Neural progenitor cell (in vitro differentiated cells): ENCODE results near the gene NOP16. TPM values are rescaled to one million over a fixed set of nuclear protein-coding genes. Genes with fewer than 3 reads are reported as not detected.
"Not testable (repeated sequence)": the region's sequence is repeated elsewhere in the genome, so short reads cannot be mapped to it uniquely, and the experiment has no call there.

Experiments
- DNase-seq: peaks from one replicate; pipeline ENCODE4 v3.0.0-alpha.2; 2016; ENCODE audit warnings: low spot score
- H2AFZ ChIP-seq: fragments of 200-600 bp; sonication (generic); replicated peaks from 2 replicates; pipeline ENCODE4 v1.6.1; 2016; ENCODE audit warnings: antibody characterized with exemption
- H3F3A ChIP-seq: fragments of 200-600 bp; sonication (generic); 2 replicates; pipeline ENCODE4 v1.6.1; 2016; ENCODE audit warnings: antibody characterized with exemption, low read depth
- H3K27ac ChIP-seq: fragments of 200-600 bp; sonication (generic); 2 replicates; pipeline ENCODE4 v1.5.1; 2016; ENCODE audit warnings: mild to moderate bottlenecking
- H3K27me3 ChIP-seq: fragments of 200-600 bp; sonication (generic); 2 replicates; pipeline ENCODE4 v1.6.1; 2016; ENCODE audit warnings: mild to moderate bottlenecking, moderate library complexity
- H3K36me3 ChIP-seq: fragments of 200-600 bp; sonication (generic); 2 replicates; pipeline ENCODE4 v1.5.1; 2016
- H3K4me1 ChIP-seq: fragments of 200-600 bp; sonication (generic); 2 replicates; pipeline ENCODE4 v1.6.1; 2016; ENCODE audit warnings: mixed run types
- H3K4me2 ChIP-seq: fragments of 200-600 bp; sonication (generic); 2 replicates; pipeline ENCODE4 v1.6.1; 2016
- H3K4me3 ChIP-seq: fragments of 200-600 bp; sonication (generic); 2 replicates; pipeline ENCODE4 v1.5.1; 2016
- H3K79me2 ChIP-seq: fragments of 200-600 bp; sonication (generic); 2 replicates; pipeline ENCODE4 v1.6.1; 2016; ENCODE audit warnings: low read depth
- H3K9ac ChIP-seq: fragments of 200-600 bp; sonication (generic); 2 replicates; pipeline ENCODE4 v1.6.1; 2016
- H3K9me3 ChIP-seq: fragments of 200-600 bp; sonication (generic); 2 replicates; pipeline ENCODE4 v1.5.1; 2016; ENCODE audit warnings: low read depth
- H4K20me1 ChIP-seq: fragments of 200-600 bp; sonication (generic); 2 replicates; pipeline ENCODE4 v1.6.1; 2016; ENCODE audit warnings: low read depth
- H3K27ac Mint-ChIP-seq: 3 replicates; pipeline ENCODE4 v1.8.0; 2021; ENCODE audit warnings: mixed read lengths
- H3K27me3 Mint-ChIP-seq: 2 replicates; pipeline ENCODE4 v1.8.0; 2022; ENCODE audit warnings: low read depth, mild to moderate bottlenecking, inconsistent platforms, moderate library complexity, mixed read lengths; ENCODE audit not compliant: insufficient read depth
- H3K36me3 Mint-ChIP-seq: 3 replicates; pipeline ENCODE4 v1.8.0; 2021; ENCODE audit warnings: mixed read lengths
- H3K4me1 Mint-ChIP-seq: 3 replicates; pipeline ENCODE4 v1.8.0; 2021; ENCODE audit warnings: mixed read lengths
- H3K4me3 Mint-ChIP-seq: 3 replicates; pipeline ENCODE4 v1.8.0; 2021; ENCODE audit warnings: mild to moderate bottlenecking, moderate library complexity, mixed read lengths
- H3K9me3 Mint-ChIP-seq: 3 replicates; pipeline ENCODE4 v1.8.0; 2020; ENCODE audit warnings: mixed read lengths
- CTCF ChIP-seq: fragments of 200-600 bp; sonication (generic); IDR thresholded peaks from 2 replicates; pipeline ENCODE4 v1.5.1; 2017; ENCODE audit warnings: antibody characterized with exemption, mild to moderate bottlenecking
- EZH2 ChIP-seq: fragments of 200-600 bp; sonication (generic); IDR thresholded peaks from 2 replicates; pipeline ENCODE4 v1.6.1; 2017; ENCODE audit warnings: antibody characterized with exemption, mild to moderate bottlenecking, moderate library complexity
- EZH2phosphoT487 ChIP-seq: fragments of 200-600 bp; sonication (generic); IDR thresholded peaks from 2 replicates; pipeline ENCODE4 v1.6.1; 2017; ENCODE audit warnings: antibody characterized with exemption
- total RNA-seq: library from RNA; depleted of rRNA; stranded (reverse); fragments of >200 nt; gene quantifications from 2 replicates; pipeline ENCODE4 v1.2.3, GENCODE V29; 2015; ENCODE audit warnings: low replicate concordance

NOP16 gene
- total RNA-seq, 1 donor from 2014 or later: 10.3 TPM

- Mint-ChIP-seq H3K4me1 (peaks cover 2% of the 10 kb centered on the region), H3K36me3 (no peaks in the 10 kb centered on the region), H3K27ac (no peak overlapping the region), H3K9me3 (no peaks in the 10 kb centered on the region), H3K4me3 (no peak overlapping the region), H3K27me3 (peaks cover 5% of the 10 kb centered on the region)
- Histone ChIP-seq H3F3A (peaks cover 8% of the 10 kb centered on the region), H3K79me2 (no peaks in the 10 kb centered on the region), H2AFZ (no peak overlapping the region), H3K4me2 (no peak overlapping the region), H3K9ac (no peak overlapping the region), H4K20me1 (no peaks in the 10 kb centered on the region), H3K36me3 (no peaks in the 10 kb centered on the region), H3K9me3 (no peaks in the 10 kb centered on the region), H3K27me3 (peaks cover 5% of the 10 kb centered on the region), H3K4me3 (no peak overlapping the region), H3K27ac (no peak overlapping the region), H3K4me1 (peaks cover 5% of the 10 kb centered on the region)
- TF ChIP-seq EZH2 (no peak), EZH2phosphoT487 (no peak), CTCF (no peak)
- no peak for DNase-seq
Observed at GRCh38 chr5:176410486-176411180, 22.2 kb upstream of the NOP16 start.

DNA sequence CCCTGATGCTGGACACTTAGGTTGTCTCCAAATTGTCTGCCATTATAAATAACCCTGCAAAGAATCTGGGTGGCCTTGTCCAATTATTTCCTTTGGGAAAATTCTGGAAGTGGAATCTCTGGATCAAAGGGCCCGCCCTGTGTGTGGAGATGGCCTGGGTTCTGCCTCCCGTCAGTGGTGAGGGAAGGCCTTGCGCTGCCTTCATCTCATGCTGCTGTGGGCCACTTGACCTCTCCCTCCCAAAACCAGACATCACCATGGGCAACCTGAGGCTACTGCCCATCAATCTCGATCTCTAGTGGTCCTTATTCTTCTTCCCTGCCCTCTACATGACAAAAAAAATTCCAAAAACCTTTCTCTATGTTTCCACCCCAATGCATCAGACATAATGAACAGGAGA lies 21.4 kb upstream of the NOP16 start:
- Histone ChIP-seq H3K27ac (no peak overlapping the region), H4K20me1 (no peaks in the 10 kb centered on the region), H3K79me2 (no peaks in the 10 kb centered on the region), H3K27me3 (no peaks in the 10 kb centered on the region), H3K4me1 (peaks cover 5% of the 10 kb centered on the region), H3K9me3 (no peaks in the 10 kb centered on the region), H2AFZ (no peak overlapping the region), H3K4me3 (no peak overlapping the region), H3K36me3 (no peaks in the 10 kb centered on the region), H3F3A (peaks cover 7% of the 10 kb centered on the region), H3K4me2 (no peak overlapping the region), H3K9ac (no peak overlapping the region)
- no peak for DNase-seq
- peaks cover 5% of the 10 kb centered on the region for H3K27me3 Mint-ChIP-seq
- H3K36me3 Mint-ChIP-seq: no peaks in the 10 kb centered on the region
- no peaks in the 10 kb centered on the region for H3K4me1 Mint-ChIP-seq
- no peak overlapping the region for H3K27ac Mint-ChIP-seq
- H3K4me3 Mint-ChIP-seq: no peak overlapping the region
- TF ChIP-seq CTCF (no peak), EZH2 (no peak), EZH2phosphoT487 (no peak)
- no peaks in the 10 kb centered on the region for H3K9me3 Mint-ChIP-seq

DNA sequence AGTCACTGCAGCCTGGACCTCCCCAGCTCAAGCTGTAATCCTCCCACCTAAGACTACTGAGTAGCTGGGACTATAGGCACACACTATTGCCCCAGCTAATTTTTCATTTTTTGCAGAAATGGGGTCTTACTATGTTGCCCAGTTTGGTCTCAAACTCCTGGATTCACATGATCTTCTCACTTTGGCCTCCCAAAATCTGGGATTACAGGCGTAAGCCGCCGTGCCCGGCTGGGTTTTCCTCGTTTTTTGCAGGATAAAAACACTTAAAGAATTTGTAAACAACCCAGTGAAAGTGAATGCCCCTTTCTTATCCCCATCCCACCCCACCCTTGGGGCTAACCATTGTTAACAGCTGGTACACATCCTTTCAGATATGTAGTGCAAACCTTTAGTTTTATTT lies 20.2 kb upstream of the NOP16 start:
- no peaks in the 10 kb centered on the region for H3K36me3 ChIP-seq
- H3K9me3 ChIP-seq: no peaks in the 10 kb centered on the region
- H3K4me2 ChIP-seq: no peak overlapping the region
- no peaks in the 10 kb centered on the region for H3K79me2 ChIP-seq
- no peak overlapping the region for H3K4me3 ChIP-seq
- peaks cover 5% of the 10 kb centered on the region for H3K4me1 ChIP-seq
- no peak overlapping the region for H3K4me3 Mint-ChIP-seq
- no peak overlapping the region for H2AFZ ChIP-seq
- H3K27ac Mint-ChIP-seq: no peak overlapping the region
- no peaks in the 10 kb centered on the region for H3K27me3 ChIP-seq
- no peaks in the 10 kb centered on the region for H3K4me1 Mint-ChIP-seq
- no peak overlapping the region for H3K27ac ChIP-seq
- no peaks in the 10 kb centered on the region for H4K20me1 ChIP-seq
- H3K27me3 Mint-ChIP-seq: peaks cover 5% of the 10 kb centered on the region
- H3K9me3 Mint-ChIP-seq: no peaks in the 10 kb centered on the region
- H3K36me3 Mint-ChIP-seq: no peaks in the 10 kb centered on the region
- TF ChIP-seq EZH2phosphoT487 (no peak), EZH2 (no peak), CTCF (no peak)
- H3K9ac ChIP-seq: no peak overlapping the region
- no peak for DNase-seq
- peaks cover 7% of the 10 kb centered on the region for H3F3A ChIP-seq

GRCh38 chr5:176408252-176408573 lies 19.8 kb upstream of the NOP16 start:
- not testable (repeated sequence) for H3K9me3 Mint-ChIP-seq, H3F3A ChIP-seq, H3K4me3 ChIP-seq, H3K36me3 ChIP-seq, H3K4me1 Mint-ChIP-seq, H3K27ac Mint-ChIP-seq, H3K9me3 ChIP-seq, H3K27me3 Mint-ChIP-seq, DNase-seq, H3K4me2 ChIP-seq, H3K79me2 ChIP-seq, H4K20me1 ChIP-seq, H3K4me1 ChIP-seq, H3K36me3 Mint-ChIP-seq, H2AFZ ChIP-seq, H3K4me3 Mint-ChIP-seq, H3K27me3 ChIP-seq, H3K9ac ChIP-seq, H3K27ac ChIP-seq
